ENCODE measurements around the gene AHR.

The AHR gene

GRCh38 chr7:17299483-17299991, 1.1 kb downstream of the AHR start:
- peak overlapping the region; percentile 77 for H3K4me3 ChIP-seq (ENCODE audit: severe bottlenecking)
- no peak for DNase-seq (ENCODE audit: low spot score)
- H3K27me3 ChIP-seq (ENCODE audit: insufficient read depth, poor library complexity, severe bottlenecking), result no peaks in the 10 kb centered on the region
- TF ChIP-seq, protein P1, sequence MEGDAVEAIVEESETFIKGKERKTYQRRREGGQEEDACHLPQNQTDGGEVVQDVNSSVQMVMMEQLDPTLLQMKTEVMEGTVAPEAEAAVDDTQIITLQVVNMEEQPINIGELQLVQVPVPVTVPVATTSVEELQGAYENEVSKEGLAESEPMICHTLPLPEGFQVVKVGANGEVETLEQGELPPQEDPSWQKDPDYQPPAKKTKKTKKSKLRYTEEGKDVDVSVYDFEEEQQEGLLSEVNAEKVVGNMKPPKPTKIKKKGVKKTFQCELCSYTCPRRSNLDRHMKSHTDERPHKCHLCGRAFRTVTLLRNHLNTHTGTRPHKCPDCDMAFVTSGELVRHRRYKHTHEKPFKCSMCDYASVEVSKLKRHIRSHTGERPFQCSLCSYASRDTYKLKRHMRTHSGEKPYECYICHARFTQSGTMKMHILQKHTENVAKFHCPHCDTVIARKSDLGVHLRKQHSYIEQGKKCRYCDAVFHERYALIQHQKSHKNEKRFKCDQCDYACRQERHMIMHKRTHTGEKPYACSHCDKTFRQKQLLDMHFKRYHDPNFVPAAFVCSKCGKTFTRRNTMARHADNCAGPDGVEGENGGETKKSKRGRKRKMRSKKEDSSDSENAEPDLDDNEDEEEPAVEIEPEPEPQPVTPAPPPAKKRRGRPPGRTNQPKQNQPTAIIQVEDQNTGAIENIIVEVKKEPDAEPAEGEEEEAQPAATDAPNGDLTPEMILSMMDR (IDR thresholded peaks at IDR 0.05; ENCODE audit: poor library complexity, severe bottlenecking), result no peak
- peaks cover 37% of the 10 kb centered on the region for H3K4me1 ChIP-seq (ENCODE audit: insufficient read depth, poor library complexity, severe bottlenecking)
- H3K27ac ChIP-seq (ENCODE audit: poor library complexity, severe bottlenecking), result peak overlapping the region; percentile 67
- ATAC-seq (ENCODE audit: low read depth), result peak; percentile 20
- no peaks in the 10 kb centered on the region for H3K9me3 ChIP-seq (ENCODE audit: severe bottlenecking)
- no peaks in the 10 kb centered on the region for H3K36me3 ChIP-seq (ENCODE audit: low read depth)

DNA sequence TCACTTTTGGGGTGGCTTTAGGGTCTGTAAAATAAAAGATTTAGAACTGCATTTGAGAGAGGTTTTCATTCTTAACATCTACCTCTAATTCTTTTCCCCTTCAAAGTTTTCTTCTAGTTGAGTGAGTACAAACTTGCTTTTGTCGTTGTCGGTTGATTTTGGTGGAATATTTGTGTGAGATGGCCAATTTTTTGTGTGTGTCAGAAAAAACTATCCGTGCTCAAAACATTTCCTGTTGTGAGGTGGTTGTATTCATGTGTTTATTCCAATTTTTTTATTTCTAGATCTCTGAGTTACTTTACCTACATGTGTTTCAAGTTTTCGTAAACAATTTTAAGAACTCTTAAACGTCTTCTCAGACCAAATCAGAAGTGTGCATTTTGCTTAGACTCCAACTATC, 1.6 kb downstream of the AHR start:
- no peaks in the 10 kb centered on the region for H3K9me3 ChIP-seq (ENCODE audit: severe bottlenecking)
- TF ChIP-seq, protein P1 (IDR thresholded peaks at IDR 0.05; ENCODE audit: poor library complexity, severe bottlenecking), result no peak
- no peaks in the 10 kb centered on the region for H3K27me3 ChIP-seq (ENCODE audit: insufficient read depth, poor library complexity, severe bottlenecking)
- DNase-seq (ENCODE audit: low spot score) (no peak), ATAC-seq (ENCODE audit: low read depth) (no peak)
- H3K27ac ChIP-seq (ENCODE audit: poor library complexity, severe bottlenecking), result peak overlapping the region; percentile 67
- H3K4me3 ChIP-seq (ENCODE audit: severe bottlenecking), result peak overlapping the region; percentile 77
- no peaks in the 10 kb centered on the region for H3K36me3 ChIP-seq (ENCODE audit: low read depth)
- peaks cover 42% of the 10 kb centered on the region for H3K4me1 ChIP-seq (ENCODE audit: insufficient read depth, poor library complexity, severe bottlenecking)

DNA sequence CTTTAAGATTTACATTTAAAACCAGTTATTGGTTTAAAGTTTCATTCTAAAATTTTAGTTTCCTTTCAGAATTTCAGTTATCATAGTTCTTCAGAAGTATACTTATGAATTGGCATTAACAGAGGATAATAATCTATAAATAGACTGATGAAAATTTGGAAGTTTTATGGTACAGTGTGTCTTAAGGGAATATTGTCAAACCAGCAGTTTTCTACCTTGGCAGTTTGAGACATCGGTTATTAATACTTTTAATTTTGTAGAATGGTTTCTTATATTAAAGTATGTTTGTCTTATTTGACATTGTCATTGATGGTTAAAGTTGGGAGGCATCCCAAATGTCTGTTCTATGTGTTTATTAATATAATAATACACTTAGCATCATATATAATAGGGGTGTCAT, 2.0 kb downstream of the AHR start:
- Histone ChIP-seq H3K27me3 (ENCODE audit: insufficient read depth, poor library complexity, severe bottlenecking) (no peaks in the 10 kb centered on the region), H3K4me1 (ENCODE audit: insufficient read depth, poor library complexity, severe bottlenecking) (peaks cover 46% of the 10 kb centered on the region), H3K4me3 (ENCODE audit: severe bottlenecking) (peak overlapping the region; percentile 77), H3K27ac (ENCODE audit: poor library complexity, severe bottlenecking) (peak overlapping the region; percentile 67), H3K9me3 (ENCODE audit: severe bottlenecking) (no peaks in the 10 kb centered on the region), H3K36me3 (ENCODE audit: low read depth) (no peaks in the 10 kb centered on the region)
- TF ChIP-seq, protein P1 (IDR thresholded peaks at IDR 0.05; ENCODE audit: poor library complexity, severe bottlenecking), result no peak
- ATAC-seq (ENCODE audit: low read depth) (no peak), DNase-seq (ENCODE audit: low spot score) (no peak)

DNA sequence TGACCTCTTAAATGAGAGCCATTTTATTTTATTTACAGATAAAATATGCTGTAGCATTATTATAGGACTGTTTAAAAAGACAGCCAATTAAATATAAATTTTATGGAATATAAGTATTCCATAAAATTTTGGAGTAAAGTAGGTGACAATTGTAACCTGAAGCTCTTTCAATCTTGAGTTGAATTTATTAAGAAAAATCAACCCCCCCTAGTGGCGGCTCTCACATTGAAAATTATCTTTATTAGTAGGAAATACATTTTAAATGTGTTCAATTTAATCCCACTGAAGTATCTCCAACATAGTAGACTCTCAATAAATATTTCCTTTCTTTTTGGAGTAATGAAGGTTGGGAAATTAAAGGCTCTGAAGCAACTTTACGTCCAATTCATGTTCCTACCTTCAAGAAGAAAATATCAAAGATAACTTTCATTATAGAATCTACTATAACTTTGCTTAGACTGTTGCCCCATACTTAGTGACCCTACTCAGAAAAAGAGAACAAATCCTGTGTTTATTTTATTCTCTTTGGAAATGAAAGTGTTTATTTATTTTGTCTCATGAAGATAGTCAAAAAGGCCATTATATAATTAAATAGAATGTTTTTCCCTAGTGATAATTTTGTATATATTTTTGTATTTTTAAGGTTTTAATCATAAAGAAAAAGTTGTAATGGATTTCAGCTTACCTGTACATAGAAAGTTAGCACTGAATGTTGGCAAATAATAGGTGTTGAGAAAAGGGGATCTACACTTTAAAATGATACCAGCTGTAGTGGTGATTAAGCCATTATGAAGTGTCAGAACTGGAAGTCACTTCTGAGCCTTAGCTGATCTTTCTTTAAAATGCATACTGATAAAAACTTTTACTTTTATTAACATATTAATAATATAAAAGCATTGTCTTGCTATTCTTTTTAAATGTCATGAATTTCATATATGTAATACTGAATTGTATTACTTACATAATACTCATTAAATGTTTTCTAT, 3.3 kb downstream of the AHR start:
- TF ChIP-seq, protein P1 (IDR thresholded peaks at IDR 0.05; ENCODE audit: poor library complexity, severe bottlenecking), result peak; percentile 88
- DNase-seq (ENCODE audit: low spot score) (no peak), ATAC-seq (ENCODE audit: low read depth) (no peak)
- peak overlapping the region; percentile 67 for H3K27ac ChIP-seq (ENCODE audit: poor library complexity, severe bottlenecking)
- H3K9me3 ChIP-seq (ENCODE audit: severe bottlenecking), result no peaks in the 10 kb centered on the region
- H3K36me3 ChIP-seq (ENCODE audit: low read depth), result no peaks in the 10 kb centered on the region
- no peaks in the 10 kb centered on the region for H3K27me3 ChIP-seq (ENCODE audit: insufficient read depth, poor library complexity, severe bottlenecking)
- peaks cover 58% of the 10 kb centered on the region for H3K4me1 ChIP-seq (ENCODE audit: insufficient read depth, poor library complexity, severe bottlenecking)
- peak overlapping the region; percentile 77 for H3K4me3 ChIP-seq (ENCODE audit: severe bottlenecking)
